Trophoblast cell (in vitro differentiated cells and primary cell): ENCODE results near the gene CATSPERE.

ENCODE experiments used
- DNase-seq, 2 donors: peaks; one replicate each; pipeline ENCODE4 v3.0.0-alpha.2; 2016
- H2AFZ ChIP-seq: 2 replicates; pipeline ENCODE4 v1.6.1; 2013; ENCODE audit warnings: low read length, moderate library complexity, mild to moderate bottlenecking; ENCODE audit not compliant: insufficient read depth, poor library complexity
- H2AK5ac ChIP-seq: 2 replicates; pipeline ENCODE4 v1.6.1; 2013; ENCODE audit warnings: mild to moderate bottlenecking, low read length
- H2BK120ac ChIP-seq: 2 replicates; pipeline ENCODE4 v1.6.1; 2013; ENCODE audit warnings: low read length, mild to moderate bottlenecking, moderate library complexity; ENCODE audit not compliant: insufficient read depth, poor library complexity
- H2BK12ac ChIP-seq: 2 replicates; pipeline ENCODE4 v1.6.1; 2013; ENCODE audit warnings: mild to moderate bottlenecking, low read length, moderate library complexity
- H2BK5ac ChIP-seq: 2 replicates; pipeline ENCODE4 v1.6.1; 2013; ENCODE audit warnings: low read length, low read depth, moderate library complexity, mild to moderate bottlenecking; ENCODE audit not compliant: poor library complexity
- H3K14ac ChIP-seq: 2 replicates; pipeline ENCODE4 v1.6.1; 2013; ENCODE audit warnings: mild to moderate bottlenecking, low read length
- H3K18ac ChIP-seq: 2 replicates; pipeline ENCODE4 v1.6.1; 2013; ENCODE audit warnings: mild to moderate bottlenecking, low read length
- H3K23ac ChIP-seq: 2 replicates; pipeline ENCODE4 v1.6.1; 2013; ENCODE audit warnings: low read length
- H3K27ac ChIP-seq: 2 replicates; pipeline ENCODE4 v1.5.1; 2013; ENCODE audit warnings: low read depth, mild to moderate bottlenecking, inconsistent platforms, low read length, moderate library complexity
- H3K27me3 ChIP-seq: 2 replicates; pipeline ENCODE4 v1.6.1; 2013; ENCODE audit warnings: inconsistent platforms, mild to moderate bottlenecking, low read length, moderate library complexity; ENCODE audit not compliant: insufficient read depth
- H3K36me3 ChIP-seq, 2 experiments: 1 replicate in 1 of 2; 2 replicates in 1 of 2; pipeline ENCODE4 v1.6.1; 2013; ENCODE audit warnings: low read length in 2 of 2, mild to moderate bottlenecking in 2 of 2, moderate library complexity in 1 of 2; ENCODE audit not compliant: insufficient read depth in 2 of 2, control insufficient read depth in 1 of 2
- H3K4ac ChIP-seq: 2 replicates; pipeline ENCODE4 v1.6.1; 2013; ENCODE audit warnings: low read depth, mild to moderate bottlenecking, low read length, moderate library complexity
- H3K4me1 ChIP-seq, 2 experiments: 1 replicate in 1 of 2; 2 replicates in 1 of 2; pipeline ENCODE4 v1.6.1; 2013; ENCODE audit warnings: low read length in 2 of 2, mild to moderate bottlenecking in 2 of 2, moderate library complexity in 1 of 2; ENCODE audit not compliant: insufficient read depth in 2 of 2, control insufficient read depth in 1 of 2
- H3K4me2 ChIP-seq: 2 replicates; pipeline ENCODE4 v1.6.1; 2013; ENCODE audit warnings: inconsistent platforms, mild to moderate bottlenecking, low read length, moderate library complexity
- H3K4me3 ChIP-seq: 2 replicates; pipeline ENCODE4 v1.5.1; 2013; ENCODE audit warnings: mild to moderate bottlenecking, low read depth, low read length, inconsistent platforms
- H3K79me1 ChIP-seq: one replicate; pipeline ENCODE4 v1.6.1; 2013; ENCODE audit warnings: low read length
- H3K79me2 ChIP-seq: 2 replicates; pipeline ENCODE4 v1.6.1; 2013; ENCODE audit warnings: low read length, mild to moderate bottlenecking; ENCODE audit not compliant: control insufficient read depth, insufficient read depth, poor library complexity
- H3K9ac ChIP-seq: 2 replicates; pipeline ENCODE4 v1.6.1; 2013; ENCODE audit warnings: mild to moderate bottlenecking, low read length
- H3K9me3 ChIP-seq: 2 replicates; pipeline ENCODE4 v1.6.1; 2013; ENCODE audit warnings: low read depth, mild to moderate bottlenecking, control low read depth, inconsistent platforms, low read length; ENCODE audit not compliant: insufficient read depth
- H4K12ac ChIP-seq: 2 replicates; pipeline ENCODE4 v1.6.1; 2013; ENCODE audit warnings: low read depth, mild to moderate bottlenecking, low read length, moderate library complexity
- H4K8ac ChIP-seq: 2 replicates; pipeline ENCODE4 v1.6.1; 2013; ENCODE audit warnings: low read depth, mild to moderate bottlenecking, low read length, moderate library complexity
- H4K91ac ChIP-seq: one replicate; pipeline ENCODE4 v1.6.1; 2013; ENCODE audit warnings: low read depth, mild to moderate bottlenecking, low read length, moderate library complexity
- WGBS: extraction: QIAGEN DNeasy Blood & Tissue Kit; methylation state at CpG from one replicate; pipeline ENCODE4 v1.1.7; 2013; ENCODE audit warnings: missing lambda C conversion rate; ENCODE audit not compliant: insufficient read length, insufficient coverage; ENCODE audit errors: extremely low coverage; 5-methylcytosine and 5-hydroxymethylcytosine counted together

Gene CATSPERE

DNA sequence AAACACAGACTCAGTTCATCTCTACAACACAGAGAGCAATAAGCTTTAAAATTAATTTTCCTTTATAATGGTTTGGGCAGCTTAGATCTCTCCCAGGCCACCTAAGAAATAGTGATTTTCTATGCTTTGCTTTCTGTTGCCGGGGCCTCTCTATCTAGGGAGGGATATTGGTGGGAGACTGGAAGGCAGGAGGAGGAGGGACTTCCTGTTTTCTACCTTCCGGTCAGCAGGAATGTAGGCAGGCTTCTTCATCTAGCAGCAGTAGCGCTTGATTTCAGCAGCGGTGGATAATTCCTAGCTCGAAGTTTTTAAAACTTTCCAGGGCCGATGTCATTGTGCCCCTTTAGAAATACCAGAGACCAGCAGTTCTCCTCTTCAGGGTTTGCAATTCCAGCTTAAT is 186.7 kb downstream of the CATSPERE start:
- Histone ChIP-seq H3K4ac (no peak overlapping the region), H4K12ac (no peak overlapping the region), H3K4me2 (no peak overlapping the region), H2AK5ac (no peak overlapping the region), H3K79me2 (peaks cover 2% of the 10 kb centered on the region), H2BK120ac (no peak overlapping the region), H3K14ac (no peak overlapping the region), H3K36me3 (no peaks in the 10 kb centered on the region), H3K27ac (no peak overlapping the region), H3K18ac (no peak overlapping the region), H3K27me3 (no peaks in the 10 kb centered on the region), H4K91ac (no peak overlapping the region), H3K4me3 (no peak overlapping the region), H2AFZ (no peak overlapping the region), H3K9ac (no peak overlapping the region), H4K8ac (no peak overlapping the region), H2BK12ac (no peak overlapping the region), H3K4me1 (peaks cover 0 to 4% of the 10 kb centered on the region in 2 experiments), H3K9me3 (no peaks in the 10 kb centered on the region), H3K79me1 (peaks cover 3% of the 10 kb centered on the region), H3K23ac (no peak overlapping the region), H2BK5ac (no peak overlapping the region)
- no CpG with 5 or more reads among the region's 6 CpGs for WGBS
- no peak for DNase-seq

DNA sequence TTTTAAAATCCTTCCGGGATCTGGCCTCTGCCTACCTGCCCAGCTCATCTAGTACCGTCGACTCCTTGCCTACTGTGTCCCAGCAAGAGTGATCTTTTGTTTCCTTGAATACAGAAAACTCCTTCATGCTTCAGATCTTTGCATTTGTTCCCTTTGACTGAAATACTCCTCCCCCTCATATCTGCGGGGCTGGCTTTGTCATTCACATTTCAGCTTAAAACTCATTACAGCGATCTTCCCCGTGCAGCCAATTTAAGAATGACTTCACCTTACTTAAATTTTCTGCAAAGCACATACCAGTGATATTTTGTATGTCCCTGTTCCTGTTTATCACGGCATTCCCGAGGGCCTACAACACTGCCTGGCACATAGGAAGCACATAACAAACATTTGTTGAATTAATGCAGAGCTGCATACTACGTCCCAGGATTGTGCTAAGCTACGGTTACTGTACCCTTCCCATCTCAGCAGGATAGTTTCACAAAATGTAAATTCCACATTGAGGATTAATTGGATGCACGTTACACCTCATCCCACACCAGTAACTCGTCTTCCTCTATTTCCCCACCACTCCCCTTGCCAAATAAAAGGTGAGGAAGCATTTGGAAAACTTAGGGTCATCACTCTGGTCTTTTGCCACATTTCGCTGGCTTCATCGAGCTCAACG is 191.0 kb downstream of the CATSPERE start:
- Histone ChIP-seq H2BK12ac (no peak overlapping the region), H3K9ac (peak overlapping the region; percentile 46), H3K36me3 (peaks cover 3 to 4% of the 10 kb centered on the region in 2 experiments), H4K91ac (peak overlapping the region; percentile 65), H3K4me1 (peaks cover 0 to 4% of the 10 kb centered on the region in 2 experiments), H2AFZ (peak overlapping the region; percentile 96), H3K27me3 (no peaks in the 10 kb centered on the region), H3K9me3 (no peaks in the 10 kb centered on the region), H3K18ac (peak overlapping the region; percentile 55), H3K4ac (no peak overlapping the region), H3K79me2 (peaks cover 16% of the 10 kb centered on the region), H4K8ac (peak overlapping the region; percentile 98), H2BK5ac (no peak overlapping the region), H3K14ac (peak overlapping the region; percentile 79), H3K4me2 (peak overlapping the region; percentile 76), H2AK5ac (peak overlapping the region; percentile 4), H3K23ac (no peak overlapping the region), H4K12ac (peak overlapping the region; percentile 94), H3K79me1 (peaks cover 10% of the 10 kb centered on the region), H2BK120ac (no peak overlapping the region), H3K4me3 (peak overlapping the region; percentile 50), H3K27ac (peak overlapping the region; percentile 37)
- DNase-seq: peak in 1 of 2 donors; percentile 50
- WGBS: no CpG with 5 or more reads among the region's 15 CpGs

DNA sequence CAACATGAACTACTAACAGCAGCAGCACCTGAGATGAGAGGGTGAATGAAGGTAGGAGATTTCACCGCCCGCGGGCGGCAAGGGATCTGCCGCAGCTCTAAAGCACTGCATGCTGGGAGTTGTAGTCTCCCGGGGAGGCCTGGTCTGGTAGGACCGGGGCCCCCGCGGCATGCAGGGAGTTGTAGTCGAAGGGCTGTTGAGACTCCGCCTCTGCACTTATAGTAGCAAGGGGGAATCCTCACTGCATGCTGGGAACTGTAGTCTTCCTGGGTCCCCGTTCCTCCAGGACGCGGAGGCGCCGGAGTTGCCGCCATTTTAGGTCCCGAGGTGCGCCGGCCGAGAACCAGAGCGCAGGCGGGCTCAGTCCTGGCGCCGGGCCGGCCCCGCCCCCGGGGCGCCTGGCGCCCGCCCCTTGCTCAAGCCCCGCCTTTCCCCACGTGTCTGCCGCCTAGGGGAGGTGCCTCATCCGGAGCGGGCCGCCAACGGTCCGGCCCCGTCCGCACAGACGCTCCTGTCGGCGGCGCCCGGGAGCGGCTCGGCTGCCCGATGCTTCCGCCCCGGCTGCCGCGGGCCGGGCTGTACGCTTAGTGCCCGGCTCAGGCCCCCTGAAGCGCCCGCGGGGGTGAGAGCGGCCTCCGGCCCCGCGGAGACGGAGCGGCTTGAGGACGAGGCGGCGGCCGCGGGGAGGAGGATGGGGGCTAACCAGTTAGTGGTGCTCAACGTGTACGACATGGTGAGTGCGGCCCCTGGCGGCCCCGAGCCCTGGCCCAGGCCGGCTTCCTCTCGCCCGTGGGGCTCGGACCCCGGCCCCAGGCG is 191.8 kb downstream of the CATSPERE start, which contains the start of gene DESI2:
TSS of gene DESI2 (plus strand) at position 504 of the 816 bp plus-strand sequence. CDS start at position 692, 188 bp downstream.
- Histone ChIP-seq H3K36me3 (peaks cover 3 to 6% of the 10 kb centered on the region in 2 experiments), H3K9ac (peak within 1 kb of the TSS; percentile 80), H3K23ac (no peak within 1 kb of the TSS), H3K4me2 (peak within 1 kb of the TSS; percentile 90), H4K8ac (peak within 1 kb of the TSS; percentile 98), H3K79me2 (peaks cover 16% of the 10 kb centered on the region), H3K4me3 (peak within 1 kb of the TSS; percentile 83), H3K79me1 (peaks cover 10% of the 10 kb centered on the region), H3K18ac (peak within 1 kb of the TSS; percentile 96), H3K27ac (peak within 1 kb of the TSS; percentile 95), H4K91ac (peak within 1 kb of the TSS; percentile 91), H3K27me3 (no peaks in the 10 kb centered on the region), H2BK5ac (peak within 1 kb of the TSS; percentile 94), H2BK12ac (no peak within 1 kb of the TSS), H3K4ac (peak within 1 kb of the TSS; percentile 77), H3K9me3 (no peaks in the 10 kb centered on the region), H4K12ac (peak within 1 kb of the TSS; percentile 94), H2AK5ac (peak within 1 kb of the TSS; percentile 68), H3K14ac (peak within 1 kb of the TSS; percentile 95), H3K4me1 (peaks cover 0 to 4% of the 10 kb centered on the region in 2 experiments), H2BK120ac (peak within 1 kb of the TSS; percentile 86), H2AFZ (peak within 1 kb of the TSS; percentile 98)
- peak; percentile 99 to 100 for DNase-seq
- no CpG with 5 or more reads among the region's 81 CpGs for WGBS

DNA sequence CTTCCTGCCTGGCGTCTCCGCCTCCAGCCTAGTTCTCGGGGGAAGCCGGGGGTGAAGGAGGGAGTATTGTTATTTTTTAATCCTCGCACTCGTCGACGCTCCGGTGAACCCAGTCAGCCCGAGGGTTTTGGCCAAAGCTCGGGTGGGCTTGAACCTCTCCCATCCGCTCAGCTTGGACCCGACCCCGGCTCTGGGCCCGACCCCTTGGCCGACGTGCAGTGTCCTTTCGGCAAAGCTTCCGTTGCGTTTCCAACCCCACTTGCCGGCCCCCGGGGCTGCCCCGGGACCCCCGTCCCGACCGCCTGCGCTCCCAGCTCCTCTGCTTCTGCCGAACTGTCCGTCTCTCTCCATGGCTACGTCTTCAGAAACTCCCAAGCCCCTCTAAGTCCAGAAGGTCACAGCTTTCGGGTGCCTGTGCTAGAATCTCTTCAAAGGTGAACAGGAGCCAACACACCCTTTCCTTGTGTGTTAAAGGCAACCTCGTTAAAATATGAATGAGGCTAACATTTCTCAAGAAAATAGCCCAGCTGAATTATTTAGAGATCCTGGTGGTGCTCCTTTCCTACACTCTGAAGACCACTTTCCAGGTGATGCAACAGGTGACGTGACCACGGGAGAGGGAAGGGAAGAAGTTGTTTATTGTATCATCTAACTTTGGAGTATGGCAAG is 192.5 kb downstream of the CATSPERE start:
- H4K91ac ChIP-seq: peak overlapping the region; percentile 91
- peak overlapping the region; percentile 87 for H4K8ac ChIP-seq
- peak overlapping the region; percentile 83 for H3K4me3 ChIP-seq
- no peak overlapping the region for H2BK12ac ChIP-seq
- H4K12ac ChIP-seq: peak overlapping the region; percentile 92
- no CpG with 5 or more reads among the region's 34 CpGs for WGBS
- peak overlapping the region; percentile 94 for H2BK5ac ChIP-seq
- peak overlapping the region; percentile 68 for H2AK5ac ChIP-seq
- H3K36me3 ChIP-seq: peaks cover 3 to 9% of the 10 kb centered on the region in 2 experiments
- no peaks in the 10 kb centered on the region for H3K9me3 ChIP-seq
- peak overlapping the region; percentile 80 for H3K9ac ChIP-seq
- peak overlapping the region; percentile 96 for H3K18ac ChIP-seq
- H3K27ac ChIP-seq: peak overlapping the region; percentile 95
- peak overlapping the region; percentile 86 for H2BK120ac ChIP-seq
- H3K4me1 ChIP-seq: peaks cover 0 to 4% of the 10 kb centered on the region in 2 experiments
- peak overlapping the region; percentile 98 for H2AFZ ChIP-seq
- H3K27me3 ChIP-seq: no peaks in the 10 kb centered on the region
- peaks cover 16% of the 10 kb centered on the region for H3K79me2 ChIP-seq
- H3K23ac ChIP-seq: no peak overlapping the region
- peak overlapping the region; percentile 90 for H3K4me2 ChIP-seq
- H3K4ac ChIP-seq: peak overlapping the region; percentile 77
- H3K14ac ChIP-seq: peak overlapping the region; percentile 95
- H3K79me1 ChIP-seq: peaks cover 10% of the 10 kb centered on the region
- peak; percentile 53 to 71 for DNase-seq
